Ovary (tissue), 9 donors: ENCODE data around the gene CAMTA2. TPM values are rescaled to one million over a fixed set of nuclear protein-coding genes. Genes with fewer than 3 reads are reported as not detected.

Source experiments
- DNase-seq, 5 donors: peaks; one replicate each; pipeline ENCODE4 v3.0.0-alpha.2; 2019 to 2020
- H3K27ac ChIP-seq, 2 donors: fragments of 200-600 bp; one replicate each; pipeline versions ENCODE4 v1.5.1 to v1.8.0; 2019 to 2022
- H3K27me3 ChIP-seq: fragments of 200-600 bp; one replicate; pipeline ENCODE4 v1.8.0; 2022
- H3K36me3 ChIP-seq: fragments of 200-600 bp; sonication (generic); one replicate; pipeline ENCODE4 v1.5.1; 2019
- H3K4me1 ChIP-seq: one replicate; pipeline ENCODE4 v1.8.1; 2013; ENCODE audit warnings: mild to moderate bottlenecking, moderate library complexity; ENCODE audit not compliant: insufficient read depth
- H3K4me3 ChIP-seq: fragments of 200-600 bp; sonication (generic); one replicate; pipeline ENCODE4 v1.5.1; 2017
- H3K9me3 ChIP-seq, 2 donors: fragments of 200-600 bp in 1 of 2; sonication (generic) in 1 of 2; one replicate each; pipeline versions ENCODE4 v1.5.1 to v1.8.1; 2013 to 2019; ENCODE audit warnings: mild to moderate bottlenecking in 1 of 2, moderate library complexity in 1 of 2
- EP300 ChIP-seq: sonication (generic); formaldehyde crosslinking; IDR thresholded peaks from one replicate; pipeline ENCODE4 v1.6.1; 2017; ENCODE audit warnings: antibody characterized with exemption
- POLR2A ChIP-seq: fragments of 450-650 bp; IDR thresholded peaks from one replicate; pipeline ENCODE4 v1.6.1; 2017; ENCODE audit warnings: antibody characterized with exemption, mild to moderate bottlenecking, moderate library complexity
- WGBS, 3 donors: extraction: QIAGEN DNeasy Blood & Tissue Kit in 1 of 3; methylation state at CpG; one replicate each; pipeline versions ENCODE4 v1.1.5 to v1.1.7; 2013 to 2017; 5-methylcytosine and 5-hydroxymethylcytosine counted together
- intact Hi-C, 4 donors: fragments of 100-400 bp; cut with DNase I; formaldehyde crosslinking; loops; one replicate each; pipeline versions ENCODE4 v1.11.0 to v1.15.1; 2022 to 2023
- polyA plus RNA-seq, 2 donors: library from polyadenylated mRNA; stranded (reverse); fragments of 200-250 nt in 1 of 2; fragments of 350-450 nt in 1 of 2; fragmentation: Illumina TruSeq in 1 of 2; extraction: RNeasy Lipid Tissue Mini Kit (QIAGEN cat#74804) in 1 of 2; gene quantifications; one replicate each; pipeline ENCODE4 v1.2.3, GENCODE V29; 2013 to 2014
- total RNA-seq, 7 donors: library from RNA; depleted of rRNA in 2 of 7; stranded (reverse); fragments of >200 nt in 2 of 7; fragmentation: NEBNext Ultra II Directional in 3 of 7; extraction: Animal tissue kit (Norgen Biotek cat#: 25700) in 3 of 7; gene quantifications; one replicate each; pipeline versions ENCODE4 v1.1.0 to v1.2.4, GENCODE V29; 2016 to 2023
- TF ChIP-seq, protein P1 (sequence below), 3 donors: fragments of 450-650 bp in 2 of 3; fragments of 200-600 bp in 1 of 3; IDR thresholded peaks; one replicate each; pipeline versions ENCODE4 v1.5.1 to v1.8.0; 2016 to 2022; ENCODE audit warnings: antibody characterized with exemption in 3 of 3, mild to moderate bottlenecking in 1 of 3
- donor health status: DM: no; HTN: no; CAD: no; lungs with moderate emphysema.
- donor health status: DM: no; HTN: no; CAD: no.
- donor health status: Bipolar disorder and iron deficiency.
- donor health status: DM: yes; HTN: yes; CAD: no.
- donor health status: DM: no; HTN: no; CAD: no.
- donor health status: DM: yes; HTN: yes; CAD: no.

Gene CAMTA2
- total and polyA plus RNA-seq, 9 donors: 10.2 to 71.2 (median 33.0) TPM

DNA sequence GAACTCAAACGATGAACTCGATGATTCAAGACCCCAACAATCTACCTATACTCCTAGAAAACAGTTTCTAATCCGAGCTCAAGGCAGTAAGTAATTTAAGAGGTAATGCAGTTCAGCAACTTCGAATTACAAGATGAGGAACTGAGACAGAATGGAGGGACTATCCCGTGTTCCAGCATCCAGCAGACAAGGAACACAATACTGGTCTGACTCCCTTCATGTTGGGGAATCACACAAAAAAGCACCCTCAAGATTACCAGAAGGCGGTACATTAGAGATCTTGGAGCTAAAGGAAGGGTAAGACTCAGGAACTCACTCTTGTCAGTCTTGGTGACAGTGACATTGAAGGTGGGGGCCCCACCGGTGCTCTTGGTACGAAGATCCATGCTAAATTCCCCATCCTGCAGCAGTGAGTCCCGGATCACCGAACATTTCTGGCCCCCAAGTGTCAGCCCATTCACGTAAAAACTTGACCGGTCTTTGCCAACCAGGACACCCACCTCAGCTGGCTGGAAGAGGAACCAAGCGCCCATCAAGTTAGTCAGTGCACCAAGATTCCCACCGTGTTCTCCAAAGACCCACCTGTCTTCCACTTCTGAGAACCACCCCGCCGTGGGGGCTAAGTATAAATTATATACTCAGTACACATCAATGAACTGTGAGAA is 41.0 kb downstream of the CAMTA2 start:
- no peaks in the 10 kb centered on the region for H3K36me3 ChIP-seq
- no peak for DNase-seq
- peak overlapping the region in 1 of 2 donors; percentile 88 for H3K27ac ChIP-seq
- H3K9me3 ChIP-seq: no peaks in the 10 kb centered on the region
- TF ChIP-seq EP300 (no peak), POLR2A (no peak)
- TF ChIP-seq, protein P1, sequence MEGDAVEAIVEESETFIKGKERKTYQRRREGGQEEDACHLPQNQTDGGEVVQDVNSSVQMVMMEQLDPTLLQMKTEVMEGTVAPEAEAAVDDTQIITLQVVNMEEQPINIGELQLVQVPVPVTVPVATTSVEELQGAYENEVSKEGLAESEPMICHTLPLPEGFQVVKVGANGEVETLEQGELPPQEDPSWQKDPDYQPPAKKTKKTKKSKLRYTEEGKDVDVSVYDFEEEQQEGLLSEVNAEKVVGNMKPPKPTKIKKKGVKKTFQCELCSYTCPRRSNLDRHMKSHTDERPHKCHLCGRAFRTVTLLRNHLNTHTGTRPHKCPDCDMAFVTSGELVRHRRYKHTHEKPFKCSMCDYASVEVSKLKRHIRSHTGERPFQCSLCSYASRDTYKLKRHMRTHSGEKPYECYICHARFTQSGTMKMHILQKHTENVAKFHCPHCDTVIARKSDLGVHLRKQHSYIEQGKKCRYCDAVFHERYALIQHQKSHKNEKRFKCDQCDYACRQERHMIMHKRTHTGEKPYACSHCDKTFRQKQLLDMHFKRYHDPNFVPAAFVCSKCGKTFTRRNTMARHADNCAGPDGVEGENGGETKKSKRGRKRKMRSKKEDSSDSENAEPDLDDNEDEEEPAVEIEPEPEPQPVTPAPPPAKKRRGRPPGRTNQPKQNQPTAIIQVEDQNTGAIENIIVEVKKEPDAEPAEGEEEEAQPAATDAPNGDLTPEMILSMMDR (IDR thresholded peaks at IDR 0.05): no peak
- H3K4me1 ChIP-seq: peaks cover 2% of the 10 kb centered on the region
- WGBS, 3 donors: 25 to 36% (median 31%) methylated on average over 16 of the region's 16 CpGs
- H3K4me3 ChIP-seq: peak overlapping the region; percentile 100
- H3K27me3 ChIP-seq: no peaks in the 10 kb centered on the region
- intact Hi-C loops: no loop called here

DNA sequence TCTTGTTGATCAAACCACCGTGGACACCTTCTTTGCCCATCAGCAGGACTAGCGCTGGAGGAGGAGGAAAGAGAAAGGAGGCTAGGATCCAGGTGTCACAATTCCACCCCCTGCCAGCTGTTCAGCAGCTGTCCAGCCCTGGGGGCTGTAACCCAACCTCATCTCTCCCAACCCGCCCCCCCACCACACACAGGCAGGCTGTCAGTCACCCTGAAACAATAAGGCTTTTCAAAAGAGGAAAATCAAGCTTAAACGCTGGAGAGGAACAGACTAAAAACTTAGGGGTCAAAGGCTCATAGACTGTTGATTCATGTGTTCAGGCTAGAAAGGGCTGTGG is 41.6 kb downstream of the CAMTA2 start:
- DNase-seq: no peak
- Histone ChIP-seq H3K4me1 (peaks cover 5% of the 10 kb centered on the region), H3K27me3 (no peaks in the 10 kb centered on the region), H3K4me3 (no peak overlapping the region), H3K27ac (no peak overlapping the region), H3K9me3 (no peaks in the 10 kb centered on the region), H3K36me3 (no peaks in the 10 kb centered on the region)
- WGBS, 3 donors: 16 to 20% (median 19%) methylated on average over 4 of the region's 4 CpGs
- no peak for TF ChIP-seq EP300
- no peak for TF ChIP-seq POLR2A
- TF ChIP-seq, protein P1 (IDR thresholded peaks at IDR 0.05): no peak
- intact Hi-C loops: no loop called here

DNA sequence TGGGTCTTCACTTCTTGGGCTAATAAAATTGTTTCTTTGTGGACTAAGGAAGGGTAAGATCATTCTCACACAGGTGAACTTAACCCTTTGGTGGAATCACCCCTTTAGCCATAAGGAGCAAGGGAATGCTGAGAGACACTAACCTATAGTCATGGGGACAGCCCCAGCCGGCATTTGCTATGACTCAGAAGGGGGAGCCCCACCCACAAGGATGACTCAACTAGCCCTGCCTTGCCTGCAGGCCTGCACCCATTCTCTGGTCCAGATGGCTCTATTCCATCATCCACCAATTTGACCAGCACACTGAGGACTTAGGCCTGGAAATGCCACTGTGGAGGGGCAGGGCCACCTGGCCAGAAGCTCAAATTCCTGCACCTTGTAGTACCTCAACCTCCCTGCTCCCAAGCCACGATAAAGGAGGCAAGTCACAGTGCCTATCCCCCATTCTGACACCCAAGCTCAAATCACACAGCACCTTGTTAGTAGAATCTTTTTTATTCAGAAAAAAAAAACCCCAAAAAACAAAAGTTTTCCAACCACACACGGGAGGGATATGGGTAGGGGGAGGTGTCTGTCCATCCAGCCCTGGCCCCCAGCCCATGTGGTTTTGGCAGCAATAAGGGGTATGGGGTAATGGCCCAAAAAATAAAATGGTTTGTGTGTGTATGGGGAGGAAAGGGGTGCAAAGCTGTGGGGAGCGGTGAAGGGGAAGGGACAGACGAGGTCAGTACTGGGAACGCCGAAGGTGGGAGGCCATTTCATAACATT is 42.1 kb downstream of the CAMTA2 start:
- peak in 4 of 5 donors; percentile 59 to 83 (median 62) for DNase-seq
- no peaks in the 10 kb centered on the region for H3K36me3 ChIP-seq
- no peaks in the 10 kb centered on the region for H3K27me3 ChIP-seq
- WGBS, 3 donors: 32 to 41% (median 34%) methylated on average over 7 of the region's 7 CpGs
- no peaks in the 10 kb centered on the region for H3K9me3 ChIP-seq
- no peak overlapping the region for H3K4me3 ChIP-seq
- peaks cover 6% of the 10 kb centered on the region for H3K4me1 ChIP-seq
- H3K27ac ChIP-seq: no peak overlapping the region
- TF ChIP-seq, protein P1 (IDR thresholded peaks at IDR 0.05): no peak
- TF ChIP-seq POLR2A (no peak), EP300 (no peak)
- intact Hi-C loops: no loop called here

DNA sequence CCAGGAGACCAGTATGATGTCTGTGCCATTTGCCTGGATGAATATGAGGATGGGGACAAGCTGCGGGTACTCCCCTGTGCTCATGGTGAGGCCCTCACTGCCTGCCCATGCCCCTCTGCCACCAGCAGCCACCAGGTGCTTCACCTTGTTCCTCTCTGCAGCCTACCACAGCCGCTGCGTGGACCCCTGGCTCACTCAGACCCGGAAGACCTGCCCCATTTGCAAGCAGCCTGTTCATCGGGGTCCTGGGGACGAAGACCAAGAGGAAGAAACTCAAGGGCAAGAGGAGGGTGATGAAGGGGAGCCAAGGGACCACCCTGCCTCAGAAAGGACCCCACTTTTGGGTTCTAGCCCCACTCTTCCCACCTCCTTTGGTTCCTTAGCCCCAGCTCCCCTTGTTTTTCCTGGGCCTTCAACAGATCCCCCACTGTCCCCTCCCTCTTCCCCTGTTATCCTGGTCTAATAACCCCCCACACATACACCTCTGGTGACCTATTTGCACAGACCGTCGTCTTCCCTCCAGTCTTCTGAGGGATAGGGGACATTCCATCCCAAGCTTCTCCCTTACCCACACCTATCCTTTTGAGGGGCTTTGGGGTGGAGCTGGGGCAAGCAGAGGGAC is 42.8 kb downstream of the CAMTA2 start:
- intact Hi-C loops: no loop called here
- Histone ChIP-seq H3K27ac (no peak overlapping the region), H3K4me1 (peaks cover 6% of the 10 kb centered on the region), H3K9me3 (no peaks in the 10 kb centered on the region), H3K4me3 (no peak overlapping the region), H3K27me3 (no peaks in the 10 kb centered on the region), H3K36me3 (no peaks in the 10 kb centered on the region)
- no peak for DNase-seq
- 51 to 58% (median 55%) methylated on average over 8 of the region's 8 CpGs for WGBS, 3 donors
- TF ChIP-seq, protein P1 (IDR thresholded peaks at IDR 0.05): no peak
- TF ChIP-seq EP300: no peak
- no peak for TF ChIP-seq POLR2A
